NCI-H82 treated with DMSO at 0.1 percent for 48 hours (cell line): ENCODE data around the gene RIIAD1.
"Not testable (repeated sequence)": the region's sequence is repeated elsewhere in the genome, so short reads cannot be mapped to it uniquely, and the experiment has no call there.

ENCODE experiments used
- DNase-seq: peaks from one replicate; lab custom pipeline; 2025; ENCODE audit not compliant: unreplicated experiment; lab: John Stamatoyannopoulos, UW

Gene RIIAD1

DNA sequence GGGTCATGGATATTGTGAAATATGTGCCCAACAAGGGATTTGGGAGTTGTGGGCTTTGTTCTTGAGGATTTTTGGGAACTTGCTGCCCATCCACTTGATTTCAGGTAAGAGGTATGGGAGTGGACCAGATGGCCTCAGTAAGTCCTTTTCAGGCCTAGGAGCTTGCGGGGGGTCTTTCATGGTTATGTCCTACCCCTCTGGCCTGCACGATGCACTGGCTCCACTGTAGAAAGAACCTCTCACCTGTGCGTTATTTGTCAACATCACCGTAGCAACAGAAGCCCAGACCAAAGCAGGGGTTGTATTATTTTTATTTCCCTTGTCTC, 8.6 kb downstream of the RIIAD1 start:
- DNase-seq, result no peak

GRCh38 chr1:151733126-151733525, 11.8 kb downstream of the RIIAD1 start:
- DNase-seq, result no peak

- DNase-seq, result not testable (repeated sequence)
These were observed 12.7 kb downstream of the RIIAD1 start for GRCh38 chr1:151733995-151734394.

DNA sequence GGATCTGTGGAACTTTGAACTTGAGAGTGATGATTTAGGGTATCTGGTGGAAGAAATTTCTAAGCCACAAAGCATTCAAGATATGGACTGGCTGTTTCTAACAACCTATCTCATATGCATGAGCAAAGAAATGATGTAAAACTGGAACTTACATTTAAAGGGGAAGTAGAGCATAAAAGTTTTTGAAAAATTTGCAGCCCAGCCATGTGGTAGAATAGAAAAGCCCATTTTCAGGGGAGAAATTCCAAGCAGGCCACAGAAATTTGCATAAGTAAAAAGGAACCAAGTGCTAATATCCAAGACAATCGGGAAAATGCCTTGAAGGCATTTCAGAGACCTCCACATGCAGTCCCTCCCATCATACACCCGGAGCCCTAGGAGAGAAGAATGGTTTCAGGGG, 15.7 kb downstream of the RIIAD1 start:
- no peak for DNase-seq

DNA sequence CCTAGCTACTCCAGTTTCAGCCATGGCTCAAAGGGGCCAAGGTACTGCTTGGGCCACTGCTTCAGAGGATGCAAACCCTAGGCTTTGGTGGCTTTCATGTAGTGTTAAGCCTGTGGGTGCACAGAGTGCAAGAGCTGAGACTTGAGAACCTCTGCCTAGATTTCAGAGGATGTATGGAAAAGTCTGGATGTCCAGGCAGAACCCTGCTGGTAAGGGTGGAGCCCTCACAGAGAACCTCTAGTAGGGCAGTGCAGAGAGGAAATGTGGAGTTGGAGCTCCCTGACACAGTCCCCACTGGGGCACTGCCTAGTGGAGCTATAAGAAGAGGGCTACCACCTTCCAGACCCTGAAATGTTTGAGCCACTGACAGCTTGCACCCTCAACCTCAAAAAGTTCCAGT, 16.2 kb downstream of the RIIAD1 start:
- DNase-seq, result no peak

GRCh38 chr1:151739590-151740355, 18.5 kb downstream of the RIIAD1 start:
- DNase-seq, result no peak

DNA sequence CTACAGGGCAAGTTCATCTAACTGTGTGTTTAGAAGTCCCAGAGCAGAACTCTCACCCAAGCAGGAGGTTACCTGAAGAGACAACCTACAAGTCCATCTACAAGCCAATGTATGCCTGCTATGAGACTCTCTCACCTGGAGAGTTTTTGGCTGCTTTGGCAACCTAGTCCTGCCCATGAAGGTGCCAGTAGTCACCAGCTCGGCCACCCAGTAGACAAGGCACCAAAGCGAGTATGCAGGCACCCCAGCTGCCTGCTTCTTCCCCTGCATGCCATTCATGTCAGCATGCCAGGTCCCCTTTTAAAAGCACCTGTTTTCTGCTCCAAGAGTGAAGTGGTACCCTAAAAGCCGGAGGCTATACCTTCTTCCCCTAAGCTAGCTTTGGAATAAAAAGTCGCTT, 20.2 kb downstream of the RIIAD1 start:
- no peak for DNase-seq

- no peak for DNase-seq
These were observed 35.0 kb downstream of the RIIAD1 start for GRCh38 chr1:151756291-151756690.

DNA sequence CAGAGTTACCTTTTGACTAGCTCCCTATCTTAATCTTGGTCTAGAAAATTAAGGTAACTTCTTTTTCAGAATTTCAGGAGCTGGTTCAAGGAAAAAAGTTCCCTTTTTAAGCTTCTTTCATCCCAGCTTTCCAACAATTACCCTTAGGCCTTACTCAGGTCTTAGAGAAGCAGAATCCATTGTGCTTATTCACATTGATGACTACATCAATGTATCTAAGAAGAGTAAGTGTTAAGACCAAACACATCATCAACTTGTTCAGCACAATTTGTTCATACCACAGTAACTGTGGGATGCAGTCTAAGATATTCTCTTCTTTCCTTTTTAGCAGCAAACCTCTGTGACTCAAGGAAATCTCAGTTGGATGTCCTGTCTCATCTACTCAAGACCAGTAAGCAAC, 37.9 kb downstream of the RIIAD1 start:
- no peak for DNase-seq

GRCh38 chr1:151760597-151761385, 39.5 kb downstream of the RIIAD1 start:
- DNase-seq, result no peak

GRCh38 chr1:151762941-151763921, 41.9 kb downstream of the RIIAD1 start, which contains the start of gene MRPL9:
Gene MRPL9, minus strand, starts transcription at chr1:151763496. Its CDS starts 17 bp downstream, at chr1:151763479.
- DNase-seq, result peak; percentile 82

- DNase-seq, result no peak
These were observed 42.7 kb downstream of the RIIAD1 start for GRCh38 chr1:151763990-151764389.

GRCh38 chr1:151768351-151769066, 47.2 kb downstream of the RIIAD1 start:
- DNase-seq, result not testable (repeated sequence)

GRCh38 chr1:151769270-151769669, 47.9 kb downstream of the RIIAD1 start:
- not testable (repeated sequence) for DNase-seq

- DNase-seq, result no peak
These were observed 52.4 kb downstream of the RIIAD1 start for GRCh38 chr1:151773702-151774101.

GRCh38 chr1:151774256-151774922, 53.1 kb downstream of the RIIAD1 start:
- no peak for DNase-seq

DNA sequence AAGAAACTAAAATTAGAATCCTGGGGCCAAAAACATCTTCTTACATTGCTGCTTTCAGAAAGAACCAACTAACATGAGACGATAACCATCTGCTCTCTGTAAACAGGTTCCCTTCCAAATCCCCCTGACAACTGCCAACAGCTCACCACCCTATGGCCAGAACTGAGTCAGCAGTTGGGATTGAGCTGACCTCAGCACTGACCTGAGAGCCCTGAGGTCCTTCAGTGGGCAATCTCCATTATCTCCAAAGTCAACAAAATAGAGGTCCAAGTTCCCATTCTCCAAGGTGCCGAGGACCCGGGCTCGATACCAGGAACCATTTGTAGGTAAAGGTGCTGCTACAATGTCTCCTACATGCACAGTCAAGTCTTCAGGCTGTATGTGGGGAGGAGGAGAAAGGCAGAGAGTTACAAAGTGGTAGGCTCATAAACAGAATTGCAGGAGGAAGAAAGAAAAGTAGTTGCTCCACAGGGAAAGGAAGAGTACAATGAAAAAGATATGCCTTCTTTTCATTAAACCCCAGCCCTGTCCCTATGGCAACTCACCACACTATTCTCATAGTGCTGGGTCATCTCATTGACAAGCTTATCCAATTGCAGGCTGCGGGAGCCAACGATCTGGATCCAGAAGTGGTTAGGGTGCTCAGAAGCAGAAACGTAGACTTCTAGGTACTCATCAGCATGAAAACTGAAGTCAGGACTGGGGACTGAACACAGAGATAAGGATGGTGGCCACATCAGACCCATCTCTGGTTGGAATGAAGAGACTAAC, 54.8 kb downstream of the RIIAD1 start:
- DNase-seq, result no peak

- DNase-seq, result no peak
These were observed 55.3 kb downstream of the RIIAD1 start for GRCh38 chr1:151776665-151777062.

DNA sequence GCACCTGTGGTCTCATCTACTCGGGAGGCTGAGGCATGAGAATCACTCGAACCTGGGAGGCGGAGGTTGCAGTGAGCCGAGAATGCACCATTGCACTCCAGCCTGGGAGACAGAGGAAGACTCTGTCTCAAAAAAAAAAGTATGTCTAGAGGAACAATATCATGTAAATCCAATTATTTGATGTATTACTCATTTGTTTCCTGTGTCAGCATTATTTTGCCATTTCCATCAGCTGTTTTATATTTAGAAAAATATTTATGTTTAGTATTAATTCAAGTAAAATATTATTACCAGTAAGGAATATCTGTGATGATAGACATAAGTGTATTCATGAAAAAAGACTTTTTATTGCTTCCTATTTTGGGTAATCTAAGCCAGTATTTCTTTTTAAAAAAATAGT, 56.0 kb downstream of the RIIAD1 start:
- no peak for DNase-seq
